GM19351 (cell line): ENCODE measurements around the gene PRICKLE2.

ENCODE experiments used
- ATAC-seq: cut with Tn5 transposase; IDR thresholded peaks from one replicate; pipeline ENCODE4 v1.9.1; 2021; ENCODE audit warnings: mild to moderate bottlenecking, moderate library complexity; ENCODE audit not compliant: unreplicated experiment

Gene PRICKLE2

GRCh38 chr3:64224826-64225610 is at the start of gene PRICKLE2:
PRICKLE2 (minus strand) TSS chr3:64225466; CDS start chr3:64198927, 26,539 bp downstream.
- ATAC-seq = peak; percentile 94

GRCh38 chr3:64272842-64273241 is 47.6 kb upstream of the PRICKLE2 start:
- no peak for ATAC-seq

GRCh38 chr3:64272271-64272670 is 47.0 kb upstream of the PRICKLE2 start:
- ATAC-seq = no peak

GRCh38 chr3:64271631-64272030 is 46.4 kb upstream of the PRICKLE2 start:
- ATAC-seq = no peak

- ATAC-seq = no peak
These were observed 45.6 kb upstream of the PRICKLE2 start for GRCh38 chr3:64270866-64271260.

GRCh38 chr3:64270142-64270865 is 45.0 kb upstream of the PRICKLE2 start:
- ATAC-seq = no peak

- no peak for ATAC-seq
These were observed 43.7 kb upstream of the PRICKLE2 start for GRCh38 chr3:64268926-64269325.

- no peak for ATAC-seq
These were observed 42.7 kb upstream of the PRICKLE2 start for GRCh38 chr3:64267721-64268604.

- ATAC-seq = no peak
These were observed 41.7 kb upstream of the PRICKLE2 start for GRCh38 chr3:64266983-64267382.

- no peak for ATAC-seq
These were observed 41.0 kb upstream of the PRICKLE2 start for GRCh38 chr3:64266065-64266931.

- ATAC-seq = no peak
These were observed 40.4 kb upstream of the PRICKLE2 start for GRCh38 chr3:64265646-64266045.

- ATAC-seq = no peak
These were observed 39.3 kb upstream of the PRICKLE2 start for GRCh38 chr3:64264501-64265109.

GRCh38 chr3:64262574-64263114 is 37.4 kb upstream of the PRICKLE2 start:
- no peak for ATAC-seq

- no peak for ATAC-seq
These were observed 35.2 kb upstream of the PRICKLE2 start for GRCh38 chr3:64260431-64260830.

- no peak for ATAC-seq
These were observed 34.4 kb upstream of the PRICKLE2 start for GRCh38 chr3:64259636-64260035.

- ATAC-seq = no peak
These were observed 32.0 kb upstream of the PRICKLE2 start for GRCh38 chr3:64257100-64257755.

GRCh38 chr3:64255741-64256340 is 30.6 kb upstream of the PRICKLE2 start:
- ATAC-seq = no peak

GRCh38 chr3:64254443-64254842 is 29.2 kb upstream of the PRICKLE2 start:
- ATAC-seq = no peak

- no peak for ATAC-seq
These were observed 28.4 kb upstream of the PRICKLE2 start for GRCh38 chr3:64253689-64254088.
